Testis (tissue), 2 donors: ENCODE results near the gene NUDT1.

Source experiments
- CTCF ChIP-seq, 3 experiments: fragments of 450-650 bp in 2 of 3; fragments of 200-600 bp in 1 of 3; sonication (generic) in 1 of 3; IDR thresholded peaks; one replicate each; pipeline ENCODE4 v1.5.1; 2016 to 2019; ENCODE audit warnings: antibody characterized with exemption in 3 of 3, mild to moderate bottlenecking in 2 of 3, moderate library complexity in 1 of 3
- POLR2A ChIP-seq: fragments of 450-650 bp; IDR thresholded peaks from one replicate; pipeline ENCODE4 v1.6.1; 2017; ENCODE audit warnings: antibody characterized with exemption, mild to moderate bottlenecking, moderate library complexity

GRCh38 chr7:2202361-2202761 lies 39.7 kb upstream of the NUDT1 start:
- no peak for TF ChIP-seq CTCF (IDR thresholded peaks at IDR 0.05)
- TF ChIP-seq POLR2A: no peak
